GM23248 (cell line): ENCODE measurements around the gene SPDEF.

ENCODE experiments used
- EZH2 ChIP-seq: fragments of 200-600 bp; sonication (generic); IDR thresholded peaks from 2 replicates; pipeline ENCODE4 v1.6.1; 2018; ENCODE audit warnings: antibody characterized with exemption, mild to moderate bottlenecking; ENCODE audit not compliant: insufficient read depth, poor library complexity, severe bottlenecking
- EZH2phosphoT487 ChIP-seq: fragments of 200-600 bp; sonication (generic); IDR thresholded peaks from 2 replicates; pipeline ENCODE4 v1.6.1; 2018; ENCODE audit warnings: antibody characterized with exemption, moderate library complexity, mild to moderate bottlenecking, low read depth; ENCODE audit not compliant: insufficient read depth

GRCh38 chr6:34587325-34587724, 31.2 kb upstream of the SPDEF start:
- no peak for TF ChIP-seq EZH2
- no peak for TF ChIP-seq EZH2phosphoT487
